Astrocyte (in vitro differentiated cells and primary cell): ENCODE measurements around the gene GGCT. TPM values are rescaled to one million over a fixed set of nuclear protein-coding genes. Genes with fewer than 3 reads are reported as not detected.
"Not testable (repeated sequence)": the region's sequence is repeated elsewhere in the genome, so short reads cannot be mapped to it uniquely, and the experiment has no call there.

ENCODE experiments used
- DNase-seq: peaks from one replicate; pipeline ENCODE4 v3.0.0-alpha.2; 2010; ENCODE audit warnings: low read depth
- FAIRE-seq: peaks from 2 replicates; lab custom pipeline; 2011; peaks lifted over from hg19 to GRCh38; lab: Jason Lieb, UNC
- H2AFZ ChIP-seq: 2 replicates; pipeline ENCODE4 v1.6.0; 2012; ENCODE audit warnings: low read depth, low read length, inconsistent platforms
- H3K27ac ChIP-seq: 2 replicates; pipeline ENCODE4 v1.5.1; 2011; ENCODE audit warnings: low read depth, low read length, inconsistent platforms
- H3K27me3 ChIP-seq: 2 replicates; pipeline ENCODE4 v1.6.0; 2011; ENCODE audit warnings: low read length, inconsistent platforms; ENCODE audit not compliant: insufficient read depth
- H3K36me3 ChIP-seq: 2 replicates; pipeline ENCODE4 v1.5.1; 2011; ENCODE audit warnings: low read length, inconsistent platforms; ENCODE audit not compliant: insufficient read depth
- H3K4me1 ChIP-seq: 2 replicates; pipeline ENCODE4 v1.5.1; 2011; ENCODE audit warnings: low read length, inconsistent platforms; ENCODE audit not compliant: insufficient read depth
- H3K4me2 ChIP-seq: 2 replicates; pipeline ENCODE4 v1.6.0; 2012; ENCODE audit warnings: low read length, inconsistent platforms
- H3K4me3 ChIP-seq: 2 replicates; pipeline ENCODE4 v1.5.1; 2011; ENCODE audit warnings: low read depth, mild to moderate bottlenecking, low read length, inconsistent platforms; ENCODE audit not compliant: insufficient read depth
- H3K79me2 ChIP-seq: 2 replicates; pipeline ENCODE4 v1.6.0; 2012; ENCODE audit warnings: mild to moderate bottlenecking, low read length, inconsistent platforms; ENCODE audit not compliant: insufficient read depth
- H3K9ac ChIP-seq: 2 replicates; pipeline ENCODE4 v1.6.0; 2012; ENCODE audit warnings: mild to moderate bottlenecking, low read length, inconsistent platforms
- H3K9me3 ChIP-seq: 2 replicates; pipeline ENCODE4 v1.5.1; 2012; ENCODE audit warnings: low read depth, mild to moderate bottlenecking, low read length, inconsistent platforms; ENCODE audit not compliant: insufficient read depth
- H4K20me1 ChIP-seq: 2 replicates; pipeline ENCODE4 v1.6.0; 2012; ENCODE audit warnings: low read length, inconsistent platforms; ENCODE audit not compliant: insufficient read depth
- H3K27ac Mint-ChIP-seq: one replicate; pipeline ENCODE4 v1.8.0; 2021; ENCODE audit warnings: mild to moderate bottlenecking, mixed read lengths; ENCODE audit not compliant: unreplicated experiment
- H3K27me3 Mint-ChIP-seq: one replicate; pipeline ENCODE4 v1.8.0; 2021; ENCODE audit warnings: low read depth, mixed read lengths; ENCODE audit not compliant: unreplicated experiment
- H3K36me3 Mint-ChIP-seq: one replicate; pipeline ENCODE4 v1.8.0; 2021; ENCODE audit warnings: low read depth, mixed read lengths; ENCODE audit not compliant: unreplicated experiment
- H3K4me1 Mint-ChIP-seq: one replicate; pipeline ENCODE4 v1.8.0; 2021; ENCODE audit warnings: low read depth, mixed read lengths; ENCODE audit not compliant: unreplicated experiment
- H3K4me3 Mint-ChIP-seq: one replicate; pipeline ENCODE4 v1.8.0; 2021; ENCODE audit warnings: mild to moderate bottlenecking, moderate library complexity, mixed read lengths; ENCODE audit not compliant: unreplicated experiment
- H3K9me3 Mint-ChIP-seq: one replicate; pipeline ENCODE4 v1.8.0; 2021; ENCODE audit warnings: mild to moderate bottlenecking, mixed read lengths; ENCODE audit not compliant: unreplicated experiment
- CTCF ChIP-seq: IDR thresholded peaks from 2 replicates; pipeline ENCODE4 v1.5.1; 2011; ENCODE audit warnings: low read depth, mild to moderate bottlenecking, inconsistent platforms, low read length, moderate library complexity; ENCODE audit not compliant: insufficient read depth
- EZH2 ChIP-seq: IDR thresholded peaks from 2 replicates; pipeline ENCODE4 v1.6.1; 2012; ENCODE audit warnings: mild to moderate bottlenecking, low read length, inconsistent platforms; ENCODE audit not compliant: insufficient read depth
- total RNA-seq: library from RNA; stranded (reverse); gene quantifications from 2 replicates; pipeline ENCODE4 v1.2.1, GENCODE V29; 2021

The GGCT gene
- total RNA-seq, 1 donor from 2014 or later, result 29.6 TPM

DNA sequence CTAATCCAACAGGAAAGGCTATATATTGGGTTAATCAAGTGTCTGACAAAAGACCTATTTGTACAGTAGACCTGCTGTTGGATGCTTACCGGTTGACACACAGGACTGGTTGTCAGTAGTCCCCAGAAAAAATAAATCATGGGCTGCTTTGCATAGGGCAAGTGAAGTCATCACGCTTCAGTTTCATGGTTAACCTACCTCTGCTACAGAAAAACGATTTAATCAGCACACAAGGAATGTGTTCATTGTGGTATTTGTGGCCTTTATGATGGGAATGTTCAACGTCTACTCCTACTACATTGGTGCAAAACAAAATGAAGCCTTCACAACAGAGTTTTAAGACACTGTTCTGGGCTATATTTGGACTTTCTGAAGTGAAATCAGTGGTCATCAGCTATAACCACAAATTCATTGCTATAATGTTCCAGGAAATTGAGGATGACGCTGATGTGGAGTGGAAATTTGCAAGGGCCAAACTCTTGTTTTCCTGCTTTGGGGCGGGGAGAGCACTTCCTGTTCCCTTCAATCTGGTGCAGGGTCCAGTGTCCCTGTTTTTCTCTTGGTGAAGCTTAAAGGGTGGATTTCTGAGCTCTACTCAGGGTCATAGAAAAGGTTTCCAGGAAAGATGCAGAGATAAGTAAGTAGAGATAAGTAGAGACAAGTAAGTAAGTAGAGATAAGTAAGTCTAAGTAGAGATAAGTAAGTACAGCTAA lies 39.3 kb upstream of the GGCT start:
- Histone ChIP-seq H4K20me1 (no peaks in the 10 kb centered on the region), H3K4me1 (peaks cover 3% of the 10 kb centered on the region), H3K9me3 (no peaks in the 10 kb centered on the region), H3K4me2 (no peak overlapping the region), H3K9ac (no peak overlapping the region), H3K4me3 (no peak overlapping the region), H2AFZ (no peak overlapping the region), H3K36me3 (no peaks in the 10 kb centered on the region), H3K27me3 (no peaks in the 10 kb centered on the region), H3K27ac (no peak overlapping the region), H3K79me2 (no peaks in the 10 kb centered on the region)
- Mint-ChIP-seq H3K9me3 (peaks cover 2% of the 10 kb centered on the region), H3K4me3 (no peak overlapping the region), H3K27ac (no peak overlapping the region), H3K27me3 (no peaks in the 10 kb centered on the region), H3K4me1 (peaks cover 2% of the 10 kb centered on the region), H3K36me3 (peaks cover 15% of the 10 kb centered on the region)
- TF ChIP-seq CTCF, result no peak
- no peak for TF ChIP-seq EZH2
- DNase-seq (peak; percentile 95), FAIRE-seq (no peak)

GRCh38 chr7:30543115-30543514 lies 38.5 kb upstream of the GGCT start:
- H3K27ac Mint-ChIP-seq, H3K4me3 ChIP-seq, H3K79me2 ChIP-seq, H3K9me3 ChIP-seq, H3K27me3 ChIP-seq, DNase-seq, H3K9me3 Mint-ChIP-seq, H3K36me3 ChIP-seq, H3K9ac ChIP-seq, H3K27me3 Mint-ChIP-seq, H2AFZ ChIP-seq, H3K4me3 Mint-ChIP-seq, H3K4me1 ChIP-seq, H3K4me1 Mint-ChIP-seq, H3K4me2 ChIP-seq, H3K27ac ChIP-seq, H4K20me1 ChIP-seq, FAIRE-seq: not testable (repeated sequence)
- H3K36me3 Mint-ChIP-seq, result peaks cover 15% of the 10 kb centered on the region

DNA sequence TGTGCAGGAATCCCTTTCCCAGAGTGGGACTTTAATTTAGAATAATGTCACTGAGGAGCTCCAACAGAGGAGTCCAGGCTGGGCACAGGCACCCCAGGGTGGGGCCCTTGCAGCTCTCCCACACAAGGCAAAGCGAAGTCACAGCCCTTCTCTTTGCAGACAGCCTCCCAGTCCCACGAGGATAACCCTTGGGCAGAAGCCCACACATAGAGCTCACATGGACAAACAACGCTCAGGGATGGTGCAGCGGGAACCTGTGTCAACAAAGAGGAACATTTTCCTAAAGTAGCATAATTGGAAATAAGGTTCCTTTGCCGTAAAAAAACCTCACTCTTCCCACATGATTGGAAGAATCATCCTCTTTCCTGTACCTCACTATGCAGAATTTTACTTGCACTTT lies 29.3 kb upstream of the GGCT start:
- peaks cover 12% of the 10 kb centered on the region for H3K36me3 Mint-ChIP-seq
- no peaks in the 10 kb centered on the region for H4K20me1 ChIP-seq
- no peak overlapping the region for H3K9ac ChIP-seq
- H3K27me3 ChIP-seq, result no peaks in the 10 kb centered on the region
- H3K9me3 ChIP-seq, result no peaks in the 10 kb centered on the region
- TF ChIP-seq CTCF (no peak), EZH2 (no peak)
- DNase-seq, result no peak
- H3K4me3 ChIP-seq, result no peak overlapping the region
- H3K79me2 ChIP-seq, result no peaks in the 10 kb centered on the region
- no peak overlapping the region for H3K27ac ChIP-seq
- H3K9me3 Mint-ChIP-seq, result peaks cover 3% of the 10 kb centered on the region
- H3K4me3 Mint-ChIP-seq, result no peak overlapping the region
- H3K27me3 Mint-ChIP-seq, result no peaks in the 10 kb centered on the region
- H3K4me2 ChIP-seq, result no peak overlapping the region
- no peaks in the 10 kb centered on the region for H3K36me3 ChIP-seq
- H2AFZ ChIP-seq, result no peak overlapping the region
- H3K27ac Mint-ChIP-seq, result no peak overlapping the region
- FAIRE-seq, result no peak
- H3K4me1 ChIP-seq, result no peaks in the 10 kb centered on the region
- no peaks in the 10 kb centered on the region for H3K4me1 Mint-ChIP-seq
